T-cell (primary cell): ENCODE data around the gene NWD2. TPM values are rescaled to one million over a fixed set of nuclear protein-coding genes. Genes with fewer than 3 reads are reported as not detected.

Experiments used
- ATAC-seq, 4 experiments: fragments of 200-7000 bp in 3 of 4; fragments of 150-1000 bp in 1 of 4; cut with Tn5 transposase; replicated peaks in 1 of 4; 1 replicate in 3 of 4; 2 replicates in 1 of 4; pipeline ENCODE4 v1.10.0; 2021; ENCODE audit warnings: moderate library complexity in 3 of 4, mild to moderate bottlenecking in 2 of 4, moderate number of reproducible peaks in 1 of 4
- CTCF ChIA-PET, 2 donors: fragments of 300-600 bp; sonication (Branson Sonifier 250); formaldehyde crosslinking; loops; one replicate each; lab custom pipeline; 2022; ENCODE audit warnings: antibody characterized with exemption in 2 of 2; lab: Charles Lee
- POLR2A ChIA-PET, 2 donors: fragments of 300-600 bp; sonication (Branson Sonifier 250); formaldehyde crosslinking; loops; one replicate each; lab custom pipeline; 2022; ENCODE audit warnings: antibody characterized with exemption in 2 of 2; lab: Charles Lee
- DNase-seq, 35 experiments: peaks; one replicate each; pipeline versions ENCODE4 v3.0.0 to v3.0.0-alpha.2; 2013 to 2023
- H3K27ac ChIP-seq: one replicate; pipeline ENCODE4 v1.5.1; 2013; ENCODE audit warnings: low read length
- H3K27me3 ChIP-seq, 2 experiments: replicated peaks in 1 of 2; 1 replicate in 1 of 2; 2 replicates in 1 of 2; pipeline versions ENCODE4 v1.6.1 to v1.7.0; 2013; ENCODE audit warnings: low read length in 1 of 2, mixed read lengths in 1 of 2; ENCODE audit not compliant: control insufficient read depth in 2 of 2, insufficient read depth in 2 of 2; ENCODE audit errors: extremely low read depth in 1 of 2
- H3K36me3 ChIP-seq, 2 donors: 1 replicate in 1 of 2; 2 replicates in 1 of 2; pipeline versions ENCODE4 v1.6.1 to v1.7.0; 2013; ENCODE audit warnings: low read length in 1 of 2; ENCODE audit not compliant: control insufficient read depth in 2 of 2, insufficient read depth in 1 of 2; ENCODE audit errors: extremely low read depth in 1 of 2
- H3K4me1 ChIP-seq, 2 experiments: 1 replicate in 1 of 2; 2 replicates in 1 of 2; pipeline versions ENCODE4 v1.6.1 to v1.7.0; 2013; ENCODE audit warnings: low read length in 2 of 2, mixed read lengths in 1 of 2; ENCODE audit not compliant: insufficient read depth in 2 of 2, control insufficient read depth in 1 of 2; ENCODE audit errors: extremely low read depth in 1 of 2
- H3K4me3 ChIP-seq, 2 donors: 1 replicate in 1 of 2; 2 replicates in 1 of 2; pipeline versions ENCODE4 v1.5.1 to v1.7.0; 2013; ENCODE audit warnings: mild to moderate bottlenecking in 2 of 2, low read length in 1 of 2, moderate library complexity in 1 of 2; ENCODE audit not compliant: control insufficient read depth in 1 of 2; ENCODE audit errors: extremely low read depth in 1 of 2
- H3K9me3 ChIP-seq: 2 replicates; pipeline ENCODE4 v1.7.0; 2013
- H3K27ac Mint-ChIP-seq, 2 donors: one replicate each; pipeline ENCODE4 v1.8.0; 2020 to 2021; ENCODE audit warnings: mild to moderate bottlenecking in 2 of 2, mixed read lengths in 2 of 2
- H3K27me3 Mint-ChIP-seq, 2 donors: one replicate each; pipeline ENCODE4 v1.8.0; 2021 to 2022; ENCODE audit warnings: mixed read lengths in 2 of 2
- H3K36me3 Mint-ChIP-seq: one replicate; pipeline ENCODE4 v1.8.0; 2021; ENCODE audit warnings: mixed read lengths
- H3K4me1 Mint-ChIP-seq, 3 donors: one replicate each; pipeline ENCODE4 v1.8.0; 2020 to 2022; ENCODE audit warnings: mixed read lengths in 3 of 3, mild to moderate bottlenecking in 1 of 3
- H3K4me3 Mint-ChIP-seq, 3 donors: one replicate each; pipeline ENCODE4 v1.8.0; 2020 to 2022; ENCODE audit warnings: mild to moderate bottlenecking in 3 of 3, mixed read lengths in 3 of 3, moderate library complexity in 3 of 3
- H3K9me3 Mint-ChIP-seq, 3 donors: one replicate each; pipeline ENCODE4 v1.8.0; 2020 to 2022; ENCODE audit warnings: mixed read lengths in 3 of 3
- WGBS: methylation state at CpG from one replicate; pipeline ENCODE4 v1.1.5; 2013; ENCODE audit warnings: missing lambda C conversion rate; ENCODE audit not compliant: insufficient coverage; 5-methylcytosine and 5-hydroxymethylcytosine counted together
- total RNA-seq, 35 experiments: library from RNA in 6 of 35; stranded (reverse) in 6 of 35; fragments of 120-200 nt in 1 of 35; gene quantifications; one replicate each; pipeline versions ENCODE4 v1.2.1 to v1.2.4 and lab custom pipeline; 2013 to 2026

NWD2 gene
- total RNA-seq, 5 donors from 2014 or later (not counting 1 experiment from before 2014, with no cell fraction given): not detected

DNA sequence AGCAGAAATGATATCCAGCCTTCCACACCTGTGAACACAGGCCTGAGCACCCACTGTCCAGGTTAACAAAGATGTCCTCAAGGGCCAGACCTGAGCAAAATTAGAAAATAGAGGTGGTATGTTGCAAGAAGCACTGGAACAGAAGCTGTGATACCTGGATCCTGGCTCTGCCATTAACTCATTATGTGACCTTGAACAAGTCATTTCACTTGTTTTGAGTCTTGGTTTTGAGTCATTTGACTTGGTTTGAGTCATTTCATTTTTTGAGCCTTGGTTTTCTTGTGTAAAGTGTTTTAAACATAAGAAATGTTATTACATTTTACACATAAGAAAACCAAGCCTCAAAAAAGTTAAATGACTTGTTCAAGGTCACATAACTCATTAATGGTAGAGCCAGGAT lies 2.9 kb upstream of the NWD2 start:
- H3K27ac ChIP-seq: no peak overlapping the region
- Mint-ChIP-seq H3K27me3 (peaks cover 40 to 43% of the 10 kb centered on the region in 2 donors), H3K36me3 (no peaks in the 10 kb centered on the region), H3K9me3 (no peaks in the 10 kb centered on the region), H3K4me3 (no peak overlapping the region), H3K4me1 (peaks cover 0 to 2% (median 2%) of the 10 kb centered on the region in 3 donors), H3K27ac (no peak overlapping the region)
- ChIA-PET CTCF (no interaction called here), POLR2A (no interaction called here)
- H3K27me3 ChIP-seq: peaks cover 27 to 30% of the 10 kb centered on the region in 2 experiments
- H3K4me1 ChIP-seq: no peaks in the 10 kb centered on the region
- no peaks in the 10 kb centered on the region for H3K36me3 ChIP-seq
- H3K9me3 ChIP-seq: no peaks in the 10 kb centered on the region
- DNase-seq: no peak
- ATAC-seq: no peak
- no peak overlapping the region for H3K4me3 ChIP-seq

DNA sequence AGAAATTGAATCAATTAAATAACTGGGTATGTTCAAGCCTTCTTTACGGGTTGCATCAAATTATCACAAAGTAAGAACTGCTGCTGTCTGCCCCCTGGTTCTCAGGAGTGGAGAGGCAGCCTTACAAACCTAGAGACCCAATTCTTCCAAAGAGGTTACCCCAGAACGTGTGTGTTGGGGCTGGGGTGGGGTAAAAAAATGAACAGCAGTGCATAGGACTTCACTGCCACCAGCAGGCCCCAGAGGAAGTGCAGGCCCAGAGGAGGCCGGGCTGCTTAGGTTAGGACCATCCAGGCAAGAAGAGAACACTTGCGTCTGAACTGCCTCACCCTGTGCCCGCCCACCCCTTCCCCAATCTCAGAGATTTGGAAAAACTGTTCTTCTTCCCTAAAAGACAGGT lies 1.5 kb upstream of the NWD2 start:
- ChIA-PET CTCF (no interaction called here), POLR2A (no interaction called here)
- Histone ChIP-seq H3K4me3 (no peak overlapping the region), H3K36me3 (no peaks in the 10 kb centered on the region), H3K27me3 (peaks cover 28 to 32% of the 10 kb centered on the region in 2 experiments), H3K4me1 (no peaks in the 10 kb centered on the region), H3K9me3 (no peaks in the 10 kb centered on the region), H3K27ac (no peak overlapping the region)
- Mint-ChIP-seq H3K4me3 (no peak overlapping the region), H3K4me1 (peaks cover 0 to 2% (median 2%) of the 10 kb centered on the region in 3 donors), H3K36me3 (no peaks in the 10 kb centered on the region), H3K27me3 (peaks cover 44 to 50% of the 10 kb centered on the region in 2 donors), H3K9me3 (no peaks in the 10 kb centered on the region), H3K27ac (no peak overlapping the region)
- 10% methylated on average over 2 of the region's 5 CpGs for WGBS
- ATAC-seq: no peak
- DNase-seq: no peak

DNA sequence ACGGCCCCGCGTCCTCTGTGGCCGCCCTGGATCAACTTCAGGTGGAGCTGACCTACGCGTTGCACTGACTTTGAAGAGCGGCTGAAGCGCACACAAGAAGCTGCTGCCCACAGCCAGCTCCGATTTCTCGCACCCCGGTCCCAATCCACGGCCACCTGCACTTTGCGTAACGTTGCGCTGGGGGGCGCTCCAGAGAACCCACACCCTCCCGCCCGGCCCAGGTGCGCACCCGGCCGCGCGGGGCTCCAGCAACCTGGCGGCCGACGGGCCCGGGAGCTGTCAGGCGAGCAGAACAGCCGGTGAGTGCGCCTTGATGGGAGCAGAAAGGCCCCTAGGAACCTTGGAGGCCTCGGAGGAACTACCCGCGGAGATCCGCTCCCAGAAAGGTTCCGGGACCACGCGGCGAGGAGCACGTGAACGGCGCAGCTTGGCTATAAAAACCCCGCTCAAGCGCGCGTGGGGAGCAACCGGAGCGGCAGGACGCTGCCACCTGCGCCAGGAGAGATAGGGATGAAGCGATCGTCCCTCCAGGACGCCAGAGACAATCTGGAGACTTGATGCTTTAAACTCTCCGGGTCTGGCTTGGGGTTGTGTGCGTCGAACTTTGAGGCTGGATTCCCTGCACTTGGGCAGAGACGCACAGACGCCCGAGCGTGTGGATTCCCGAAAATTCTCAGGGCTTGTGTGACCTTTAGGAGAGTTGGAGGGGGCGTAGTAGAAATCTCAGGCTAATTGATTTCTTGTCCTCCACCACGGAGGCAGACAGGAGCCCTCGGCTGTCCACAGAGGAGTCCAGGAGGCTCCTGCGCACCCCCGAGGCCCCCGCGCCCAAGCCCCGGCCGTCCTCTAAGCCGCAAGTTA lies 591 bp upstream of the NWD2 start:
- 9% methylated on average over 66 of the region's 70 CpGs for WGBS
- H3K27ac Mint-ChIP-seq: no peak overlapping the region
- CTCF ChIA-PET: no interaction called here

GRCh38 chr4:37245391-37245954 lies 930 bp downstream of the NWD2 start:
- H3K4me1 ChIP-seq: no peaks in the 10 kb centered on the region
- peaks cover 44 to 46% of the 10 kb centered on the region in 2 donors for H3K27me3 Mint-ChIP-seq
- no peaks in the 10 kb centered on the region for H3K36me3 Mint-ChIP-seq
- 10% methylated on average over 23 of the region's 23 CpGs for WGBS
- DNase-seq (no peak), ATAC-seq (no peak)
- no peak overlapping the region for H3K27ac ChIP-seq
- peaks cover 0 to 2% (median 2%) of the 10 kb centered on the region in 3 donors for H3K4me1 Mint-ChIP-seq
- H3K4me3 Mint-ChIP-seq: no peak overlapping the region
- no peaks in the 10 kb centered on the region for H3K36me3 ChIP-seq
- ChIA-PET POLR2A (interaction anchor here in 1 of 2 donors (0.6 kb wide), 2 partner anchors 14 to 16 kb away, joined by 3 to 4 read pairs; no protein-coding TSS in a partner anchor), CTCF (no interaction called here)
- no peak overlapping the region for H3K27ac Mint-ChIP-seq
- H3K4me3 ChIP-seq: no peak overlapping the region
- H3K27me3 ChIP-seq: peaks cover 28 to 31% of the 10 kb centered on the region in 2 experiments
- no peaks in the 10 kb centered on the region for H3K9me3 Mint-ChIP-seq
- no peaks in the 10 kb centered on the region for H3K9me3 ChIP-seq

More for the DNA sequence above, 591 bp upstream of the NWD2 start:
- DNase-seq: no peak
- H3K4me3 ChIP-seq: no peak overlapping the region
- H3K27me3 Mint-ChIP-seq: peaks cover 44 to 51% of the 10 kb centered on the region in 2 donors
- H3K9me3 ChIP-seq: no peaks in the 10 kb centered on the region
- H3K4me3 Mint-ChIP-seq: no peak overlapping the region
- no peaks in the 10 kb centered on the region for H3K36me3 Mint-ChIP-seq
- peaks cover 0 to 2% (median 2%) of the 10 kb centered on the region in 3 donors for H3K4me1 Mint-ChIP-seq
- H3K4me1 ChIP-seq: no peaks in the 10 kb centered on the region
- ATAC-seq: no peak
- no peaks in the 10 kb centered on the region for H3K36me3 ChIP-seq
- no peaks in the 10 kb centered on the region for H3K9me3 Mint-ChIP-seq
- H3K27me3 ChIP-seq: peaks cover 28 to 32% of the 10 kb centered on the region in 2 experiments
- POLR2A ChIA-PET: no interaction called here
- no peak overlapping the region for H3K27ac ChIP-seq

GRCh38 chr4:37246891-37247290 lies 2.3 kb downstream of the NWD2 start:
- 80% methylated on average over 1 of the region's 6 CpGs for WGBS
- H3K9me3 ChIP-seq: no peaks in the 10 kb centered on the region
- peaks cover 0 to 3% (median 0%) of the 10 kb centered on the region in 3 donors for H3K9me3 Mint-ChIP-seq
- H3K4me3 ChIP-seq: no peak overlapping the region
- ChIA-PET CTCF (no interaction called here), POLR2A (no interaction called here)
- H3K36me3 ChIP-seq: no peaks in the 10 kb centered on the region
- ATAC-seq (no peak), DNase-seq (no peak)
- peaks cover 0 to 2% (median 2%) of the 10 kb centered on the region in 3 donors for H3K4me1 Mint-ChIP-seq
- no peak overlapping the region for H3K27ac ChIP-seq
- H3K27me3 Mint-ChIP-seq: peaks cover 41 to 43% of the 10 kb centered on the region in 2 donors
- peaks cover 23 to 28% of the 10 kb centered on the region in 2 experiments for H3K27me3 ChIP-seq
- H3K4me1 ChIP-seq: no peaks in the 10 kb centered on the region
- no peaks in the 10 kb centered on the region for H3K36me3 Mint-ChIP-seq
- no peak overlapping the region for H3K27ac Mint-ChIP-seq
- no peak overlapping the region for H3K4me3 Mint-ChIP-seq

- no peak overlapping the region for H3K27ac Mint-ChIP-seq
- H3K4me3 Mint-ChIP-seq: no peak overlapping the region
- Histone ChIP-seq H3K4me1 (no peaks in the 10 kb centered on the region), H3K27me3 (no peaks in the 10 kb centered on the region), H3K9me3 (no peaks in the 10 kb centered on the region), H3K4me3 (no peak overlapping the region), H3K27ac (no peak overlapping the region), H3K36me3 (no peaks in the 10 kb centered on the region)
- ChIA-PET POLR2A (no interaction called here), CTCF (no interaction called here)
- peaks cover 0 to 13% of the 10 kb centered on the region in 2 donors for H3K27me3 Mint-ChIP-seq
- H3K4me1 Mint-ChIP-seq: no peaks in the 10 kb centered on the region
- no peaks in the 10 kb centered on the region for H3K36me3 Mint-ChIP-seq
- peaks cover 0 to 4% (median 0%) of the 10 kb centered on the region in 3 donors for H3K9me3 Mint-ChIP-seq
- ATAC-seq (no peak), DNase-seq (no peak)
- WGBS: 78% methylated on average over 1 of the region's 1 CpG
Observed at GRCh38 chr4:37258221-37258620, 13.7 kb downstream of the NWD2 start.
